ENCODE results near the gene MAP9.
A peak's percentile ranks its signal among the peaks of the same experiment; 100 is the strongest.

MAP9 gene

DNA sequence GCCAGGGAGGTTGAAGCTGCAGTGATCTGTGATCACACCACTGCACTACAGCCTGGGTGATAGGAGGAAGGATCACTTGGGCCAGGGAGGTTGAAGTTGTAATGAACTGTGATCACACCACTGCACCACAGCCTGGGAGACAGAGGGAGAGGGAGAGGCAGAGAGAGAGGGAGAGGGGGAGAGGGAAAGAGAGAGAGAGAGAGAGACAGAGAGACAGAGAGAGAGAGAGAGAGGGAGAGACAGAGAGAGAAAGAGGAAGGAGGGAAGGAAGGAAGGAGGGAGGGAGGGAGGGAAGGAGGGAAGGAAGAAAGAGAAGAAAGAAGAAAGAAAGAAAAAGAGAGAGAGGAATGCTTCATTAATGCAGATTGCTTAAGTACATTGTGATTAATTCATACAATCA, 15.2 kb upstream of the MAP9 start:
- TF ChIP-seq, protein P1, sequence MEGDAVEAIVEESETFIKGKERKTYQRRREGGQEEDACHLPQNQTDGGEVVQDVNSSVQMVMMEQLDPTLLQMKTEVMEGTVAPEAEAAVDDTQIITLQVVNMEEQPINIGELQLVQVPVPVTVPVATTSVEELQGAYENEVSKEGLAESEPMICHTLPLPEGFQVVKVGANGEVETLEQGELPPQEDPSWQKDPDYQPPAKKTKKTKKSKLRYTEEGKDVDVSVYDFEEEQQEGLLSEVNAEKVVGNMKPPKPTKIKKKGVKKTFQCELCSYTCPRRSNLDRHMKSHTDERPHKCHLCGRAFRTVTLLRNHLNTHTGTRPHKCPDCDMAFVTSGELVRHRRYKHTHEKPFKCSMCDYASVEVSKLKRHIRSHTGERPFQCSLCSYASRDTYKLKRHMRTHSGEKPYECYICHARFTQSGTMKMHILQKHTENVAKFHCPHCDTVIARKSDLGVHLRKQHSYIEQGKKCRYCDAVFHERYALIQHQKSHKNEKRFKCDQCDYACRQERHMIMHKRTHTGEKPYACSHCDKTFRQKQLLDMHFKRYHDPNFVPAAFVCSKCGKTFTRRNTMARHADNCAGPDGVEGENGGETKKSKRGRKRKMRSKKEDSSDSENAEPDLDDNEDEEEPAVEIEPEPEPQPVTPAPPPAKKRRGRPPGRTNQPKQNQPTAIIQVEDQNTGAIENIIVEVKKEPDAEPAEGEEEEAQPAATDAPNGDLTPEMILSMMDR (IDR thresholded peaks at IDR 0.05), result no peak

DNA sequence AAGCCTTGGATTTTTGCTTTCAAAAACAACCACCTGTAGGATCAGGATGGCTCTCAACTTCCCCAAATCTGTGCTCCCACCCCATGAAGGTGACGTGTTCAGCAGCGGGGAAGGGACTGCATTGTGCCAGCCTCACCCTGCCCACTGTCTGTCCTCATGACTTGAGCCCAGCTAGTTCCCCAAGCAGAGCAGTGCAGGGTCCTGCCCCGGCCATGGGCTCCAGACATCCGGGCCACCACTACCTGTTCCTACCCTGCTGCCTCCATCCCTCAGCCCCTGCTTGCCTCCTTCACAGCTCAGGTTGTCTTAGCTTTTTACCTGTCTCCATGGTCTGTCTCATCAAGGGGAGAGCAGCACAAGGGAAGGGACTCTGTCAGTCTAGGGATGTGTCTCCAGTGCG, 11.4 kb upstream of the MAP9 start:
- TF ChIP-seq, protein P1 (IDR thresholded peaks at IDR 0.05), result no peak

- TF ChIP-seq, protein P1 (IDR thresholded peaks at IDR 0.05), result no peak
Measured at GRCh38 chr4:155383541-155383940, 6.8 kb upstream of the MAP9 start.

DNA sequence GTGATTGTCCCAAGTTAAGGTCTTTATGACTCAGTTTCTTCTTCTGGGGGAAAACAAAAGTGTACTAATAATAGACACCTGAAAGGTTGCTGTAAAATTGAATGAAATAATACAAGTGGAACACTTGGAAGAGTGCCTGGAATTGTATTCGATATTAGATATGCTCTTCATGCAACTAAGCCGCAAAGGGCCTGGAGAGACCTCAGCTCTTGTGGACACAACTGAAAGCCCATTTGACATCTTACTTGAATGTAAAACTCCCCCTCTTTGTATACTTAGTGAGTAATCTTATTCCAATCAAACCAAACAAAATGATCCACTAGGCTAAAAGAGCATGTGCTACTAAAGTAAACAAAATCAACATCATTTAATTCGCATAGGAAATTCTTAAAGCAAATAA, 511 bp upstream of the MAP9 start:
- TF ChIP-seq, protein P1 (IDR thresholded peaks at IDR 0.05), result no peak

DNA sequence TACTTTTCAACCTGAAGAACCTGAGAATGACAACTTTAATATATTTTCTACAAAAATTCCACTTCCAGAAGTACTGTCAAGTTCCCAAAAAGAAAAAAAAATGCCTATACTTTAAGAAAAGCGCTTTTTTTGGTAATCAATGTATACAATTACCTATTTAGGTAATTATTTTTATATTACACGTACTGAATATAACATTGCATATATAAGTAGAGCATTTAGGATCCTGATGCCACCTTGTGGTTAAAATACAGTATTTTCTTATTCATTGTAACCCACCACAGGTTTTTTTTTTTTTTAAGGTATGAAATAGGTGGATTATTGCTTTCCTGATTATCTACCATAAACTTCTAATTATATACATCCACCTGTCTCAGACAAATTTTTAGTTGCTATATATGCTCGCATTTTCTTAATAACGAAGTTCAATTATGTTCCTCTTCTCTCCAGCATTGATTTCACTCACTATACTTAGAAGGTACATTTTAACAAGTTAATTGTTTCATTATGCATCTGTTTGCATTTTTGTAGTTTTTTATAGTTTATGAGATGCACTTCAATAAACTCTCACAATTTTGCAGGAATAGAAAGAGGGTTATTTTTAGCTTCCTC, 5.2 kb downstream of the MAP9 start:
- TF ChIP-seq, protein P1 (IDR thresholded peaks at IDR 0.05), result peak; percentile 49

- TF ChIP-seq, protein P1 (IDR thresholded peaks at IDR 0.05), result no peak
Measured at GRCh38 chr4:155367608-155368007, 9.2 kb downstream of the MAP9 start.

GRCh38 chr4:155353923-155354540, 22.7 kb downstream of the MAP9 start:
- TF ChIP-seq, protein P1 (IDR thresholded peaks at IDR 0.05), result peak; percentile 85
